CD1c-positive myeloid dendritic cell (primary cell): ENCODE data around the gene OGDH.
A peak's percentile ranks its signal among the peaks of the same experiment; 100 is the strongest.

Experiments
- DNase-seq: peaks from one replicate; pipeline ENCODE4 v3.0.0-alpha.2; 2016; ENCODE audit errors: extremely low spot score

The OGDH gene

DNA sequence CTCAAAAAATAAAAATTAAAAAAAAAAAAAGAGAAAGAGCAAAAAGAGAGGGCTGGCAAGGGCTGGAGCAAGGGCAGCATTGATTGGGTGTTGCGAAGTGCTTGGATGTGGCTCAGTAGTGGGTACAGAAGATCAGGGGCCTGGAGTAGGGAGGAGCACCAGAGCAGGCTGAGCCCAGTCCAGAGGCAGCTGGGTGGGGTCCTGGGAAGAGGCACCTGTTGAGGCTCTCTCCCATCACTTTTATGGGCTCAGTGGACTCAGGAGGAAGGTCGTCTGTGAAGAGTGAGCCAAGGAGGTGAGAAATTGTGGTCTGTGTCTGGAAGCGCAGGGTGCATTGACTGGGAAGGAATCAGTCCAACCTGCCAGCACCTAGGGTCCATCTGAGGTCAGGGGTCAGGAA, 130.5 kb downstream of the OGDH start:
- no peak for DNase-seq

DNA sequence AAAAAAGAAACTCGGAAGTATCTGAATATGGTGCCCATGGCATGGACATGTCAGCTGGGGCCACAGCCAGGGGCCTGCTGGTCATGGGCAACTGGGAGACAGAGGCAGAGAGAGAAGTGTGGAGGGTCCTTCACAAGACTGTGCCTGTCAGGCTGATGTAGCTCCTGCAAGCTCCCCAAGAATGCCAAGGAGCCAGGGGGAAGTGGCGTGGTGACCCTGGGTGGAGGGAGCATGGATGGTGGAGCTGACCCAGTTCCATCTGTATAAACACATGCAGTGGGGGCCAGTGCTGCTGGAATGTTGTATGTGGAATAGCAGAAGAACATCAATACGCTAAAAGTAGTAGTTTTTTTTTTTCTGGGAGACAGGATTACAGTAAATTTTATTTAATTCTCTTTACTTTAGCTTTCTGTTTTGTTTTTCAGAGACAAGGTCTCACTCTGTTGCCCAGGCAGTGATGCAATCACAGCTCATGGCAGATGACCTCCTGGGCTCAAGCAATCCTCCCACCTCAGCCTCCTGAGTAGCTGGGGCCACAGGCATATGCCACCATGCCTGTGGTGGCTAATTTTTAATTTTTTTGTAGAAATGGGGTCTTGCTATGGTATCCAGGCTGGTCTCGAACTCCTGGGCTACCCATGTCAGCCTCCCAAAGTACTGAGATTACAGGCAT, 131.8 kb downstream of the OGDH start:
- peak; percentile 8 for DNase-seq

DNA sequence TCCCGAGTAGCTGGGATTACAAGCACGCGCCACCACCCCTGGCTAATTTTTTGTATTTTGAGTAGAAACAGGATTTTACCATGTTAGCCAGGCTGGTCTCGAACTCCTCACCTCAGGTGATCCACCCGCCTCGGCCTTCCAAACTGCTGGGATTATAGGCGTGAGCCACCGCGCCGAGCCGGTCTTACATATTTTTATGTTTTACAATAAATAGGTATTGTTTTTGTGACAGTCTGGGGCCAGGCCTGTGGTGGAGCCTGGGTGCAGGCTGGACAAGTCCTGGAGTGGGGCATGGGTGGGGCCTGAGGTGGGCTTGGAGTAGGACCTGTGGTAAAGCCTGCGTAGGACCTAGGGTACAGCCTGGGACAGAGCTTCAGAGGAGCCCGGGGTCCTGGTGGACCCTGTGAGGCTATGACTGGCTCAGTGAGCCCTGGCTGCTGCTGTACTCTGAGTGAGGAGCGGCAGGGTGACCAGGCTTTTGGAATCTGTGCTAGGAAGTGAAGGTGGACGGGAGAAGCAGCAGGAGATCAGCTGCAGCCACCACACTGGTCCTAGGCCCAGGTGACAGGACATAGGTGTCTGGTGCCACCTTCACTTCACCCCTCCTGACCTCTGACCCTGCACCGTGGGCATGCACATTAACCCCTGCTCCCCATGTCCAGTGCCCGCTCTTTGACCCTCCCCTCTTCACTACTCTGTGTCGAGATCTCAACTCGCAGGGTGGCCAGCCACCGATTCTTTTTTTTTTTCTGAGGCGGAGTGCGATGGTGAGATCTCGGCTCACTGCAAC, 132.6 kb downstream of the OGDH start:
- DNase-seq: no peak

DNA sequence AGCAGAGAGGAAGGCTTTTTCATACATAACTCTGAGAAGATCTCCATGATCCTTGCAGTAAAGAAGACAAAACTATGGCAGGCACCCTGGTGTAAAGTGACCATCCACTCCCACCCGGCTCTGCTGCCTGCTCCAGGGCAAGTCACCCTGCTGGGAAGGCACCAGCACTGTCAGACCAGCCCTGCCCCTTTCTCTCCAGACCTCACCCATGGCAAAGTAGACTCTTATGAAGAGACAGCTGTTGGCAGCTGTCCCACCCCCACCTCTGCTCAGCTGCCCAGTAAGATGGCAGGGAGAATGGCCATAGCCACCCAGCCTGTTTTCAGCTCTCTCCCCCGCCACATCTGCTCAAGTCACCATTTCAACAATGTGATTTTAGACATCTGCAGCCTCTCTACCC, 133.6 kb downstream of the OGDH start:
- DNase-seq: no peak

DNA sequence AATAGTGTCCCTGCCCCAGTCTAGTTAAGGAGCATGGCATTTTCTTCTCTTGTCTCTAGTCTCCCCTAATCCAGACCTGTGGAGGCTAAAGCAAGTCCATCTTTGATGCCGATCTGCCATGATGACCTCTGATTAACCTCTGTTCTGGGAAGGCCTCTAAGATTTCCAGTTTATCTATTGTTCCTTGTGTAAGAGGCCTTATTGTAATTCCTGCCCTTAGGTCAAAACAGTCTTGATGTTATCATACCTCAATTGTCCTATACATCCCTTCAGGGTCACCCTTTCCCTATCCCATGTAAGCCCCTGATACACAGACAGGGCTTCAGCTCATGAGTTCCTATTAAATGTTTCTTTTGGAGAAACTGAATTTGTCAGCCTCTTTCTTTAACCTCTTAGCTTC, 137.3 kb downstream of the OGDH start:
- no peak for DNase-seq

DNA sequence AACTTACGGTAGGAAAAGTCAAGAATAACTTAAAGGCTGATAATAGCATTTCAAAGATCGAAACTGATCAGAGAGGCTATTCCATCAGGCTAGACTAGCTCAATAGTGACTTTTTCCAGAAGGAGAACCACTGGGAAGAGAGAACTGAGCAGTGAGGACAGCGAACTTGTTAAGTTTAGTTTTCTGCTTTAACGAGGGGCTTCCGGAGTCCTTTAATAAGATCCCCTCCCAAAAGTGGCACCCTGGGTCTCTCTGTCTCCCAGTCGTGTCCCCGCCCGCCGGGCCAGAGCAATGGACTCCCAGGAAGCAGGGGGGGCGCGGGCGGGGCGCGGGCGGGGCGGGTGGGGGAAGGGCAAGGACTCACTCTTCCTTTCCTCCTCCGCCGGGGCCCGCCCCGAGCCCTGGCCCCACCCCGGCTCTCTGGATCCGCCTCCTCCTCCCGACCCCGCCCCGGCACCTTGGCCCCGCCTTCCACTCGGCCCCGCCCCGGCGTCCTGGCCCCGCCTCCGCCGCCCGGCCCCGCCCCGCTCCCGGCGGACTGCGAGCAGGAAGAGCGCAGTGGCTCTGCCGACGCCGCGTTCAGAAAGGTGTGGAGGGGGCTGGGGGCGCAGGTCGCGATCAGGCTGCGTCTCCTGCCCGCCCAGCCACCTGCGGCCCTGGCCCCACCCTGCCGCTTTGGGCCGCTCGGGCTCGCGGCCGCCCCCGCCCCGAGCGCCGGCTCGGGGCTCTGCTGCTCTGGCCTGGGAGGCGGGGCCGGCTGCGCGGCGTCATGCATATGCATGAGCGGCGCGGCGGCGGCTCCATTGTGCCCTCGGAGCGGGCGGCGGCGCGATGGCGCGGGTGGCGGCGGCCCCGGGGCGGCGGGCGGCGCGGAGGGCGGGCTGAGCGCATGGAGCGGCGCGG, 141.9 kb downstream of the OGDH start, which contains the start of gene ZMIZ2:
Gene ZMIZ2, plus strand, starts transcription at position 803 of the 903 bp plus-strand sequence. CDS start 7,403 bp downstream, outside the sequence.
- DNase-seq: peak; percentile 93

DNA sequence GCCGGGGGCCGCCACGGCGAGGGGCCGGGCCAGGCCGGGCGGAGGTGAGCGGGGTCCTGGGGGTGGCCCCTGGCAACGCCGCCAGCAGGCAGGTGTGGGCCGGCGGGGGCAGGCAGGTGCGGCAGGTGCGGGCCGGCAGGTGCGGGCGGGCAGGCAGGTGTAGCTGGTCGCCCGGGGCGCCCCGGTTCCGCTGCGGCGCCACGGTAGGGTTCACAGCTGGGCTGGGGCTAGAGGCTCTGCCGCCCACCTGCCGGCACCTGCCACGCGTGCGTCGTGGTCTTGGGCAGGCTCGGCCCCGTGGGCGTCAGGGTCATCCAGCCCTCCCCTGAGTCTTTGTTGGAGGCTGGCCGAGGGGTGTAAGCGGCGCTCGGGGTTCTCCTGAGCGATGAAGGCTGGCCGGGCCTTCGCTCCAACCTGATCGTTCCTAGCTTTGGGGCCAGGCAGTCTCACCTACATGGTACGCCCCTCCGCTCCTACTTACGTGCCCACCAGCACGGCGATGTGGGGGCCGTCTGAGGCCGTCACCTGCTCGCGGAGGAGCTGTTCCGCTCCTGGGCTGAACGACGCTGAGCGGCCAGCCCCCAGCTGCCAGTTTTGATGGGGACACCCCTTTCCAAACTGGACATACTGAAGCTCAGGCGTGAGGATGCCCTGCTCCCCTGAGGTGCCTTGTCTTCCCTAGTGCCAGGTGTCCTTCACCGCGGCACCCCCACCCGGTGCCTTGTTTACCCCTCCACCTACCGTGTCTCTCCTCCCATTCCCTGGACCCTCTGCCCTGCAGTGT, 142.7 kb downstream of the OGDH start:
- DNase-seq: peak; percentile 47

DNA sequence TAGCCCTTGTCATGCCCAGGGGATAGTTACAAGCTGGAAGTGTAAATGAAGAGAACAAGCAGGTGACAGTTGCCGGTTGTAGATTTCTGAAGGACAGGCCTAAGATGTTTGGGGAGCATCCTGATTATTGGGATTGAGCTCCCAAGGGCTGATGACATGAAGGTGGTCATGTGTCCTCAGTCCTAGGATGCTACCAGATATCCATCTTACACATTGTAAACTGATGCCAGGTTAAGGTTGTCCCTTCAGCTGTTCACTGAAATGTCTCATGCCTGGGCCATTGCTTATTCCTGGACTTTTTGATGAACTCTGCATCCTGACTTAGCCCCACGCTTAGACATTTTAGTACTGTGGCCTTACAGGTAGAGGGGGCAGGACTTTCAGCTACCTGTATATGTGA, 143.6 kb downstream of the OGDH start:
- DNase-seq: no peak

DNA sequence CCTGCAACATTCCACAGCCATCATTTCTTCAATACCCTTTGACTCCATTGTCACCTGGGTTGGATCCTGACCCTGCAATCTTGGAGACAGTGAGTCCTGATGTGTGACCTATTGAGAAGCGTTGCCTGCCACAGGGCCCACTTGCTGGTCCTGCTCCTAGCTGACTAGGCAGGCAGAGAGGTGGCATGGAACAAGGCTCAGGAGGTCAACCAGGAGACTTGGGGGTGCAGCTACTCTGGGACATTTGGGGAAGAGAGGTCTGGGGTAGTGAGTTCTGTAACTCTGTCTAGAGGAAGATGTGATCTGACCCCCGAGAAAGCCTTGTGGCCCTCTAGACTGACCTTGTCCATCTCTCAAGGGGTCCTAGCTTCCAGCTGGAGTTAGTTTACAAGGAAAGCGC, 144.0 kb downstream of the OGDH start:
- DNase-seq: no peak

DNA sequence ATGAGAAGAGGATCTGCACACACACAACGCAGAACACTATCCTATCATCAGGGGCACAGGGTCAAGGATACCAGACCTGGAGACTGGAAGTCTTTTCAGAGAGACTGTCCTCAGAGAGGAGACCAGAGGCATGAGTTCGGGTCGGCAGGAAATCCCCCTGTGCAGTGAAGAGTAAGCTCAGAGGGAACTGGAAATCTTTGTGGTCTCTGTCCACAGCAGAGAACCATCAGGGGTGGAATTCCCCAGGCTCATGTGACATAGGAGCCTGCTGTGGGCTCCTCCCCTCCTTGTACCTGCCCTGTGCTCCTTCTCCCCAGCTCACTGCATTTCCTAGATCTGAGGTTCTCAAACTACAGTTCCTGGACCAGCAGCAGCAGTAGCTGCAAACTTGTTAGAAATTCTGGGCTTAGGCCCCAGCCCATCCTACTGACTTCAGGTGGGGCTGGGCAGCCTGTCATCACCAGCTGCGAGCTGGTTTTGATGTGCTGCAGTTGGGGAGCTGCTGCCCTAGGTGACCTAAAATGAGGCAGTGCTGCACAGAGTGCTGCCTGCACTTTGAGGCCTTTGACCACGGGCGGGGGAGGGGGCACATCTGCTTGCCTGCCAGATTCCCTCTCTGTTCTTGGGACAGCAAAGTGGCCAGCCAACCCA, 144.6 kb downstream of the OGDH start:
- DNase-seq: peak; percentile 66

DNA sequence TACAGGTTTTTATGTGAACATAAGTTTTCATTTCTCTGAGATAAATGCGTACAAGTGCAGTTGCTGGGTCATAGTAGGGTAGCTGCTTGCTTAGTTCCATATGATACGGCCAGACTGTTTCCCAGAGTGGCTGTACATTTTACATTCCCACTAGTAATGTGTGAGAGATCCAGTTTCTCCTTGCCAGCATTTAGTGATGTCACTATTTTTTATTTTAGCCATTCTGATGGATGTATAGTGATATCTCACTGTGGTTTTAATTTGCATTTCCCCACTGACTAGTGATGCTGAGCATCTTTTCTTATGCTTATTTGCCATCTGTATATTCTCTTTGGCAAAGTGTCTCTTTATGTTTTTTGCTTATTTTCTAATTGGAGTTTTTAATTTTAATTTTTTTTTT, 146.4 kb downstream of the OGDH start:
- DNase-seq: no peak

DNA sequence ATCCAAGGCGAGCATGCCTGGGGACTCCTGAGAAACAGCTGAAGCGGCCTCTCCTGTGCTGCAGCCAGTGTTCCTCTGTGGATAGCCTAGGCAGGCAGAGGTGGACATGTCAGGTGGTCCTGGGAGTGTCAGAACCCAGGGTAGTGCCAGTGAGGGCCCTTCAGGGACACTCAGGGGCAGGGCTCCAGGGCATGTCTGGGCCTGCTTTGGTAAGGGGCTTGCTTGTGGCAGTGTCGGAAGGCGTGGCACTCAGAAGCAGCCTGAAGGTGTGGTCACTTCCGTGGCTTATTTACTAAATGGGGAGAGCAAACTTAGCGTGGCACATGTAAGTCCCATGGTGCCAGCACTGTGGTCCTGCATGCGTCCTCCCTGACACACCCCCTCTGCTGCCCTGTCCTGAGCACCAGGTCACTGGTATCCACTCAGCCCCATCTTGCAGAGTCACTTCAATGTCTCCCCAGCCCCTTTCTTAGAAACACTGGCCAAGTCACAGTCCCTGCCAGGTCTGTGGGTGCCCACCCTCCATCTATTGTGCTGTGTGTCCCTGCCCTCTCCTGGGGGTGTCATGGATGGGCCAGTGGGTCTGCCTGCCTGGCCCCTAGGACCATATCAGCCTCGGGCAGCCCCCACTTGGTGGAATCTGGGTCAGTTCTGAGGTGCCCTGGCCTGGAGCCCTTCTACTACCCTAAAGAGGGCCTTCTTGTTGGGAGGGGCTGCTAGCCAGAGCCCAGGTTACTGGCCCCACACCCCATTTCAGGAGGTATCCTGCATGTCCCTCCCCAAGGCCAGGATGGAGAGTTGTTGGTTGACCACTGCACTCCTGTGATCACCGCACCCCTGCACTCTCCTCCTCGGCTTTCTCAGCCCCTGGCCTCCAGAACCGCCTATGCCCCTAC, 148.6 kb downstream of the OGDH start:
- DNase-seq: no peak

DNA sequence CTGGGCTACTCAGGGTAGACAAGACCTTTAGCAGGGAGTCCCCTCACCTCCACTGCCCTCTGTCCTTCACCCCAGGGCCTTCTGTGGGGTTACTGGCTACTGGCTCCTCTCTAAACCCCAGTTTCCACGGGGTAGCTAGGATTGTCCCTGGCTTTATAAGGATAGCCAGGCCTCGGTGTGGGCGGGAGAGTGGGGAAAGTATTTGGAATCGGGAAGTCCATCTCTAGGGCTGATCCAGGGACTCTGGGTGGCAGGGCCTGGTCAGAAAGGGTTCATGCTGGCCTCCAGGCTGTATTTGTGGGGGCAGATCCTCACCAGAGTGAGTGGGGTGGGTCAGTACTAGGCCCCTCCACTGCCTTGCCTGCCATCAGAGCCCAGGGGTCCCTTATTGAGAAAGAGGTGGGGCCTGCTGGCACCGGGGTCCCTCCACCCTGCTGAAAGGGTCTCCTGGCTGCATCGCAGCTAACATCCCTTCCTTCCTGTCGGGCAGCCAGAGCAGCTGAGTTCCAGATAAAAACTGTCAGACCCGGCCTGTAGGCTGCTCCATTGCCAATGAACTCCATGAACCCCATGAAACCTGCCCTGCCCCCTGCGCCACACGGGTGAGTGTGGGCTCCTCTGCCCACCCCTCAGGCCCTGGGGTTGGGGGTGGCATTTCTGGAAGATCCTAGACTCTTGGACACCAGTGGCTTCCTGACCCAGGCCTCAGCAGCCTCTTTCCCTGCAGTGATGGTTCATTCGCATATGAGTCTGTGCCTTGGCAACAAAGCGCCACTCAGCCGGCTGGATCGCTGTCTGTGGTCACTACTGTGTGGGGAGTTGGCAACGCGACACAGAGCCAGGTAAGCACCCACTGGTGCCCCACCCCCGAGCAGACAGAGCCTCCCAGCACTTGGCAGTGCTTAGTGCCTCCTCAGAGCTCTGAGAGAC, 149.5 kb downstream of the OGDH start:
- DNase-seq: no peak

DNA sequence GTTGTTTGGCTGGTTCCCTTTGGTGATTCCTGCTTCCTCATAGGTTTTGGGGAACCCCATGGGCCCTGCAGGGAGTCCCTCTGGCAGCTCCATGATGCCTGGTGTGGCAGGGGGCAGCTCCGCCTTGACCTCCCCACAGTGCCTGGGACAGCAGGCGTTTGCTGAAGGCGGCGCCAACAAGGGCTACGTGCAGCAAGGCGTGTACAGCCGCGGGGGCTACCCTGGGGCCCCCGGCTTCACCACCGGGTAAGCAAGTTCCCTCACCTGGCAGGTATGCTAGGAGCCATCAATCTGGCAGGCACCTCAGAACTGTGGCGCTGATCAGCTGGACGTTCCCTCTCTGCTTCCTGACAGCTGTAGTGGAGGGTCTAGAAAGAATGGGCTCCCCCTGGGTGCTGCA, 150.5 kb downstream of the OGDH start:
- no peak for DNase-seq

DNA sequence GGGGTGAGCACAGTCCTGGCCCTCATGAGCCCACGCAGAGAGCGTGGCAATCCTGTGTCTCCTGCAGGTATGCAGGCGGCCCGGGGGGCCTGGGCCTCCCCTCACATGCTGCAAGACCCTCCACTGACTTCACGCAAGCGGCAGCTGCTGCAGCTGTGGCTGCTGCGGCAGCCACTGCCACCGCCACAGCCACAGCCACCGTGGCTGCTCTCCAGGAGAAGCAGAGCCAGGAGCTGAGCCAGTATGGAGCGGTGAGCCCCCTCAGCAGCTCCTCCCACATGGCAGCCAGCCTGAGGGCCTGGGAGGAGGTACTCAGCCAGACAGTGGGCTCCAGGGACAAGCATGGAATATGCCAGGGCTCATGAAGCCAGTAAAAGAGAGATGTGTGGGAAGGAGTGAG, 150.9 kb downstream of the OGDH start:
- DNase-seq: no peak

DNA sequence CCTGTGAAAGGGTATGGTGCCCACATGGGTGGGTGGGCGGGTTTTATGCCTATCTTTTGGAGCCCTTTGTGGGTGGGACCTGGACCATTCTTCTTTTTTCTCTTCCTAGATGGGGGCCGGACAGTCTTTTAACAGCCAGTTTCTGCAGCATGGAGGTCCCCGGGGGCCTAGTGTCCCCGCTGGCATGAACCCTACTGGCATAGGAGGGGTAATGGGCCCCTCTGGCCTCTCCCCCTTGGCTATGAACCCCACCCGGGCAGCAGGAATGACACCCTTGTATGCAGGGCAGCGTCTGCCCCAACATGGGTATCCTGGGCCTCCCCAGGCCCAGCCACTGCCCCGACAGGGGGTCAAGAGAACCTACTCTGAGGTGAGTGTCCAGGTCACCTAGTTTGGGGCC, 151.3 kb downstream of the OGDH start:
- DNase-seq: no peak
